Right lobe of liver (tissue), 4 donors: ENCODE data around the gene GPC6.

Experiments used
- CTCF ChIP-seq, 4 donors: fragments of 200-600 bp in 3 of 4; fragments of 450-650 bp in 1 of 4; IDR thresholded peaks; one replicate each; pipeline versions ENCODE4 v1.5.1 to v1.8.0; 2016 to 2022; ENCODE audit warnings: antibody characterized with exemption in 4 of 4, mild to moderate bottlenecking in 2 of 4
- POLR2A ChIP-seq: fragments of 450-650 bp; IDR thresholded peaks from one replicate; pipeline ENCODE4 v1.6.1; 2017; ENCODE audit warnings: antibody characterized with exemption, mild to moderate bottlenecking
- donor health status: DM: no; HTN: no; CAD: no.
- donor health status: DM: no; HTN: no; CAD: no.
- donor health status: DM: no; HTN: yes; CAD: no.

- TF ChIP-seq CTCF (IDR thresholded peaks at IDR 0.05) (no peak), POLR2A (no peak)
These were observed 934.3 kb downstream of the GPC6 start for GRCh38 chr13:94160875-94161274.
